Smooth muscle cell of the brain vasculature (primary cell): Measurements from ENCODE around the gene GSE1.

Experiments used
- DNase-seq: peaks from one replicate; pipeline ENCODE4 v3.0.0-alpha.2; 2012; ENCODE audit warnings: low read depth, low spot score

GSE1 gene

GRCh38 chr16:85697431-85697830 is 84.3 kb downstream of the GSE1 start:
- no peak for DNase-seq

- DNase-seq = no peak
Observed at GRCh38 chr16:85698459-85698891, 85.4 kb downstream of the GSE1 start.

- DNase-seq = no peak
Observed at GRCh38 chr16:85698935-85699558, 85.9 kb downstream of the GSE1 start.

GRCh38 chr16:85699628-85700027 is 86.5 kb downstream of the GSE1 start:
- DNase-seq = no peak

GRCh38 chr16:85704011-85704410 is 90.9 kb downstream of the GSE1 start:
- DNase-seq = no peak

GRCh38 chr16:85704900-85705846 is 92.1 kb downstream of the GSE1 start:
- no peak for DNase-seq

GRCh38 chr16:85706449-85707034 is 93.4 kb downstream of the GSE1 start:
- no peak for DNase-seq

- no peak for DNase-seq
Observed at GRCh38 chr16:85707528-85708095, 94.5 kb downstream of the GSE1 start.

- no peak for DNase-seq
Observed at GRCh38 chr16:85708338-85708737, 95.2 kb downstream of the GSE1 start.

GRCh38 chr16:85709766-85710585 is 96.9 kb downstream of the GSE1 start:
- no peak for DNase-seq

- DNase-seq = no peak
Observed at GRCh38 chr16:85710732-85711131, 97.6 kb downstream of the GSE1 start.

- DNase-seq = no peak
Observed at GRCh38 chr16:85711982-85712587, 99.0 kb downstream of the GSE1 start.

GRCh38 chr16:85712801-85713200 is 99.7 kb downstream of the GSE1 start:
- DNase-seq = no peak

GRCh38 chr16:85715169-85716021 is 102.3 kb downstream of the GSE1 start:
- DNase-seq = no peak

- DNase-seq = no peak
Observed at GRCh38 chr16:85716022-85716679, 103.0 kb downstream of the GSE1 start.

GRCh38 chr16:85716680-85717038 is 103.5 kb downstream of the GSE1 start:
- DNase-seq = no peak

GRCh38 chr16:85717393-85718152 is 104.5 kb downstream of the GSE1 start:
- DNase-seq = peak; percentile 31

GRCh38 chr16:85718153-85718477 is 105.0 kb downstream of the GSE1 start:
- DNase-seq = no peak

- DNase-seq = no peak
Observed at GRCh38 chr16:85718682-85719081, 105.6 kb downstream of the GSE1 start.
